ENCODE results near the gene TUBE1.
A peak's percentile ranks its signal among the peaks of the same experiment; 100 is the strongest.
"Not testable (repeated sequence)": the region's sequence is repeated elsewhere in the genome, so short reads cannot be mapped to it uniquely, and the experiment has no call there.

The TUBE1 gene

DNA sequence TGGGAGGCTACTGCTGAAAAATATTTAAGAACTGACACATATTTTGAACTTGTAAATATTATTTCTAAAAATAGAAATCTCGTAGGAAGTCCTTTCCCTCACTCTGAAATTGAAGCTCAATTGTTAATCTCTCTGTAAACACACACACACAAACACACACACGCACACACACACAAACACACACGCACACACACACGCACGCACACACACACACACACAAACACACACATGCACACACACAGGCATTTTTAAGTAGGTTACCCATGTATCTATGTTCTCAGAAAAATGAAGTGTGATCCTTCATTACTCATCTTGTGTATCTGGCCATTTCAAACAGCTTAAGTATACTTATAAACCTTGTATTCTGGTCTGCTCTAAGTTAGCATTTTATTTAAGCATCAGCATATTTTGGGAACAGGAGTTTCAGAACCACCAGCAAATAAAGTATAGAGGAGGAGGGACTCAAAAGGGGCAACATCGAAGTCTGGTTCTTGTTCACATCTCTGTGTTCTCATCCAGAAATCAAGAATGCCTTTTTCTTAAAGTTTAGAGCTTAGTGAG lies 21.8 kb downstream of the TUBE1 start:
- no peak for DNase-seq (ENCODE audit: low read depth, low spot score)

GRCh38 chr6:112062966-112063365 lies 24.3 kb downstream of the TUBE1 start:
- no peak for DNase-seq (ENCODE audit: low read depth, low spot score)

GRCh38 chr6:112061605-112062004 lies 25.7 kb downstream of the TUBE1 start:
- DNase-seq (ENCODE audit: low read depth, low spot score): no peak

GRCh38 chr6:112058243-112059032 lies 28.8 kb downstream of the TUBE1 start:
- no peak for DNase-seq (ENCODE audit: low read depth, low spot score)

DNA sequence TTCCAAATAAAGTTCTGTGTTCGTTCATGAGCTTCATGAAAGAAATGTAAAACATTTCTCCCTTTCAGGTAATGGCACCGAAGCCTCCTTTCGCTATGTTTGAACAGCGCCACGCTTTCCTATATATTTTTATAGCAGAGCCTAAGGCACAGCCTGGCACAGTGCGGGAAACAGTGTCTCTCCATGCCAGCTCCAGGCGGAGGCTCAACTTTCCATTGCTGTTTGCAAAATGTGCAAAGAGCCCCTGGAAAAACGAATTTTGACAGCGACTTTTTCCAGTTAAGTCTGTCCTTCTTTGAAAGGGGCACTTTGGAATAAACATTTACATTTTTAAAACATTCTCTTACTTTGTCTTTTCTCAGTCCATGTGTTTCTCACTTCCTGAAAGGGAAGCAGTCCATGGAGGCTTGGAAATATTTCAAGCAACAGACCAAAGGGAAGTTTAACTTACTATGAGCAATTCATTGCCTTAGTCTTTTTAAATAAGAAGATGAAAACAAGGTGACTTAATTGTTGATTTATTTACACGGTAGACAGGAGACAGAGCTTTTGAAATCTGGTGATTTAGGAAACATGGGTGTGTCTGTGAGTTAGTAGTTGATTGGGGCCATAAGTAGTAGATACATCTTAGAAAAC lies 32.6 kb downstream of the TUBE1 start:
- no peak for DNase-seq (ENCODE audit: low read depth, low spot score)

DNA sequence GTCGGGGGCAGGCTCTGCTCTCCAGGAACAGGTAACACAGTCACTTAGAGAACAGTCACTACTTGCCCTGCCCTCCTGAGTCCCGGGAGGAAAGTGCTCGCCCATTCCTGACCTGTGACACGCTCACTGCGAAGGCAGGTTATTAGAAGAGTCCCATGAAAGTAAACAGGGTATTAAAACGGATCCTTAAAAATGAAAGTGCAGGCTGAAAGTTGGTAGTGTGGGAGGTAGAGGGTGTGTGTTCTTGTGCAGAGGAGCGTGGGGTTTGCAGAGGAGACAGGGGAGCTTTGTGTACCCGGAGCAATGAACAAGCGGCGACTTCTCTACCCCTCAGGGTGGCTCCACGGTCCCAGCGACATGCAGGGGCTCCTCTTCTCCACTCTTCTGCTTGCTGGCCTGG lies 33.3 kb downstream of the TUBE1 start, which contains the start of gene CCN6:
TSS of gene CCN6 (plus strand) at position 104 of the 400 bp plus-strand sequence. CDS start at position 358, 254 bp downstream.
- DNase-seq (ENCODE audit: low read depth, low spot score): no peak

- DNase-seq (ENCODE audit: low read depth, low spot score): not testable (repeated sequence)
Observed at GRCh38 chr6:112051251-112051740, 36.0 kb downstream of the TUBE1 start.

- DNase-seq (ENCODE audit: low read depth, low spot score): no peak
Observed at GRCh38 chr6:112050429-112050828, 36.9 kb downstream of the TUBE1 start.

DNA sequence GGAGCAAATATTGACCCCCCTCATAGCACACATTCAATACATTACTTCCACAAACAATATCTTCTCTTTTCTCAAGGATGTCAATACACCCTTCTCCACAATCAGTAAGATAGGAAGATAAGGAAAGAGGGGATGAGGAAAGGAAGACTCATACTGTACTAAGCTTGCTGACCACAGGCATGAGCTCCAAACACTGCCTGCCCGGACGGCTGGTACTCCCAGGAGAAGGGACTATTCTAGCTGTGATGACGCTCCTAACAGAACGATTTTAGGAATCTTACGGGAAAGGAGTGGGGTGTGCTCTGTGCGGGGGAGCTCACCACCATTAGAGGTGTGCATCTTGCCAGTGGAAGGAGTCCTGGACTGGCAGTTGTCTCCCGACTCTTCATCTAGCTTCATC lies 37.3 kb downstream of the TUBE1 start:
- no peak for DNase-seq (ENCODE audit: low read depth, low spot score)

DNA sequence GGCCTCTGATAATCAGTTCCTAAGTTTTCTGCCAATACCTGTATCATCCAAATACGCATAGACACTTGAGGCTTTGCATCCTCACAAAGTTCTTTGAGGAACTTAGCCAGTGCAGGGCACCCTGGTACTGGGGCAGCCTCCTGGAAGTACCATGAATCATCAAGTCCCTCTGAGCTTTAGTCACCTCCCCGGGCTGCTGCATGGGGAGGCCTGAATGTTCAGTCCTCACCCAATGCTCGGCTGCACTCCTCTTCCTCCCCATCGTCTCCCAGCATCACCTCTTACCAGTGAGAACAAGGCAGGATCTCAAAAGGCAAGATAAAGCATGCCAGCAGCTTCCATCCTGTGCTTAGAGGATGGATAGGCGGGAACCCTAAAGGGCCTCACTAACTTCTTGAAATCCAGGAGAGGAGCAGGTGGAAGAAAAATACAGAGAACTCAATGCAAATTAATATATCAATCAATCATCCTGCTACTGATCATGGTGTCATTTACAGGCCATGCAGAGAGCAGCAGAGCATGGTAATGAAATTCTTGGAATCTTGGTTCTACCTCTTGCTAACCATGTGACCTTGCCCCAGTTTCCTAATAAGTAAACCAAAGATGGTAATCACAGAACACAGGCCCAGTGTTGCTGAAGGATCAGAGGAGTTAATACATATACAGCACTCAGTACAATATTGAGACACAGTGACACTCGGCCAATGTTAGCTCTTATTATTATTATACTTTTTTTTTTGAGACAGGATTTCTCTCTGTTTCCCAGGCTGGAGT lies 38.1 kb downstream of the TUBE1 start:
- no peak for DNase-seq (ENCODE audit: low read depth, low spot score)

- not testable (repeated sequence) for DNase-seq (ENCODE audit: low read depth, low spot score)
Observed at GRCh38 chr6:112047523-112047922, 39.8 kb downstream of the TUBE1 start.

DNA sequence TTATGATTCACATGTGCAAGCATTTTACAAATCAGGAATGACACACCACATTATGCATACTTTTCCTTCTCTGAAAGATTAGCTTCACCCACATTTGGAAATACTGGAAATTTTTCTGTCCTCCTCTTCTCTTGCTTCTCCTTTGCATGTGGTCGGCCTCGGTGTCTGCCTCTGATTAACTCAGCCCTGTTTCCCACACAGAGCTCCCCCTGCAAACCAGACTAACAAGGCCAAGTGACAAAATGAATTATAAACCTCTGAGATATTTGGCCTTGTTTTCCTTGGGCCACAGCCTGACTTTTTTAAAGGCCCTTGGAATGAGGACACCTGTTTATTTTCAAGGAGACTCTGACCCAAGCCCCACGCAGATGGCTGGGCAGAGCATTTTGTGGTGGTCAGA lies 42.4 kb downstream of the TUBE1 start:
- no peak for DNase-seq (ENCODE audit: low read depth, low spot score)

GRCh38 chr6:112044196-112044595 lies 43.1 kb downstream of the TUBE1 start:
- DNase-seq (ENCODE audit: low read depth, low spot score): no peak

DNA sequence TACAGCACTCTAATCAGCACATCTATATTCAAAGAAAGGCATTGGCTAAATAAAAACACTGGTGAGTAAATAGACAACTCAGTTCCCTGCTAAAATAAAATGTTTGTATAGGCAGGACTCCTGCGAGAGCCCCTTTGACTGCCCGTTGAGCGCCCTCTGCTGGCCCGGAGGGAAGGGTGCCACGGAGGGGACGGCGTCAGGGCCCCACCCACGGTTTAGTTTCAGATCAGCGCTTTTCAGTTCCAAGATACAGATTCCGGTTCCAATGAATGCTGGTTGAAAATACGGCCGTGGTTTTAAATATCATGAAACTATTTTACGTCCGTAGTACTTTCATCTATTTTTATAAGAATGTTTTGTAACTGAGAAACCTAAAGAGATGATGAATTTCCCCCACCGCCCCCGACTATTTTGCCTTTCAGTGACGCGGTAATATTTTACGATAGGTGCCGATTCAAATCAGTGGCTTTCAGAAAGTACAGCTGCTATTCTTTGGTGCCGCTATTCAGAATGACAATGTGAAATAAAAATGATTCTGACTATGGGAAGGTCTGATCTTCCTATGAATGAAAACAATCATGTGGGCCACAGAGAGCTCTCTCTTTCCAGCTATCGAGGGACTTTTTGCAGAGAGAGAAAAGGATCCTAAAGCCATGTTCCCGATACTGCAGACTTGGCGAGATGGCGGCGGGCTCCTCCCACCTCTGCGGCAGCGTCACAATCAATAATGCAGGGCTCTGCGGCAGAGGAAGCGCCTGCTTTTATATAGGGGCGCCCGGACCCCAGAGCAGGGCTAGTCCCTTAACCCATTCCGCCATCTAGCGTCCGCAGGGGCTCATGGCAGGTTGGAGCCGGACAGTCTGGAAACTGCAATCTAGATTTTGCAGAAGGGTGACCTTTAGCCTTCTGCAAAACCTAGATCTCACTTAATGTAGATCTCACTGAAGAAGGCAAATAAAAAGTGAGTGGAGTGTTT lies 44.0 kb downstream of the TUBE1 start:
- peak; percentile 84 for DNase-seq (ENCODE audit: low read depth, low spot score)

DNA sequence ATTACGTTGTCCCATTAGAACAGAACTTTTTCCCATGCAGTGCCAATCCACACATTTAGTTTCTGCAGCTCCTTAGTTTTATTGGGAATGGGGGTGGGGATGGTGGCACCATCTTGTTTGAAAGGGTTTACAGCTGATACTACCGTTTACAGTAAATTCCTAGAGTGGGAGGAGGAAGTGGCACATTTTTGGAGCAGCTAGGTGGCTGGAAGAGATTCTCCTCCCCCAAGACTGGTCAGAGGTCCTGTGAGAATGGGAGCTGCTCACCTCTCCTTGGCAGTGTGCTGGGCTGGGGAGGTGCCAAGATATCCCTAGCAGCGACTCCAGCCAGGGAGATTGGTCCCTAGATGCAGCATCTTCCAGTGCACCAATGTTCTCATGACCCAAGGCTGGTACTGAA lies 45.7 kb downstream of the TUBE1 start:
- DNase-seq (ENCODE audit: low read depth, low spot score): no peak

- no peak for DNase-seq (ENCODE audit: low read depth, low spot score)
Observed at GRCh38 chr6:112040956-112041355, 46.3 kb downstream of the TUBE1 start.

DNA sequence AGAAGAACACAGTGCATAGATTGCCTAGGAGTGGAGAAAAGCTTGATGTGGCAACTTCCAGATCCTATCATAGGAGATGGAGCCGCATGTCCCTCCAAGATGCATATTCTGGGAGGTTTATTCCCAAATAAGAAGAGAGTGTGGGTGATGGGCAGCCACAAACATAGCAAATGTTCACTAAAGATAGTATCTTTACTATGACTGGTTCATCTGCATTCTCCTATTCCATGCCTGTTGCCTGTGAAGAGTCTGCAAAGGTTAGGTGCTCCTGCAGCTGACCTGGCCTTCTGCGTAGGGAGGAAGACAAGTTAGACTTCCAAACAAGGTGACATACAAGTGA lies 47.9 kb downstream of the TUBE1 start:
- DNase-seq (ENCODE audit: low read depth, low spot score): no peak

- no peak for DNase-seq (ENCODE audit: low read depth, low spot score)
Observed at GRCh38 chr6:112038756-112039430, 48.4 kb downstream of the TUBE1 start.

GRCh38 chr6:112038268-112038667 lies 49.0 kb downstream of the TUBE1 start:
- no peak for DNase-seq (ENCODE audit: low read depth, low spot score)

GRCh38 chr6:112037783-112038216 lies 49.5 kb downstream of the TUBE1 start:
- DNase-seq (ENCODE audit: low read depth, low spot score): no peak
